ENCODE measurements around the gene CDKAL1. TPM values are rescaled to one million over a fixed set of nuclear protein-coding genes. Genes with fewer than 3 reads are reported as not detected.

Gene CDKAL1
- total RNA-seq, 1 experiment from 2014 or later, result 20.6 TPM

DNA sequence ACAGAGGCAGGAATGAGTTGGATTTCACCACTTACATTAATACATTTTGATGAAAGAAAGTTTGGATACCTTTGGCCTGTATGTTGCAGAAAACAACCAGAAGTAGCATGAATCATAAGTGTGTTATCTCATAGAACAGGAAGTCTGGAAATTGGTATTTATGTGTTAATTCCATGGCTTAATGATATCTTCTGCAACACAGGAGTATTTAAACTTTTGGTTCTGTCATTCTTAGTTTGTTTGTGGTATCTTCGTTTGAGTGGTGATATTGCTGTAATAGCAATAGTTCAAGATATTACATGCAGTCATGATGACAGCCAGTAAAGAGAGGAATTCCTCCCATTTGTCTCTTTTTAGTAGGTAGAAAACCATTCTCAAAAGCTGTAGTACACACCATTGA, 177.3 kb downstream of the CDKAL1 start:
- POLR2A ChIA-PET, result no interaction called here

DNA sequence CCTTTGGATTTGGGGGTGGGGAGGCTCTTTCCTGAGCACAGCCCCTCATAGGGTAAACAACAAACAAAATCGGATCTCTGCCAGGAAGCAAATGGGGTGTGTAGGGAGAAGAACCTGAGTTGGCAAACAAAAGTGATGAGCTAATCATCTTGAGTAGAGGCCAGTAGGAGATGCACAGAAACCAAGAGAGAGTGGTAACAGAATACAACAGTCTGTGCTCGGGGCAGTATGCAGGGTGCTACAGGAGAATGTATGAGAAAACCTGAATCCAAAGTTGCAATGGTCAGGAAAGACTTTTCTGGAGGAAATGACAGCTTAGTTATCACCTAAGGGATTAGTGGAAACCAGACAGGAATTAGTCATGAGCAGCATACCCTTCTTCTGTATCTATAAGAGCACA, 177.8 kb downstream of the CDKAL1 start:
- POLR2A ChIA-PET, result no interaction called here

More for the DNA sequence above, 177.3 kb downstream of the CDKAL1 start:
- CTCF ChIA-PET, result no interaction called here
- H3K36me3 Mint-ChIP-seq, result no peaks in the 10 kb centered on the region
- H3K27me3 Mint-ChIP-seq (ENCODE audit: low read depth), result no peaks in the 10 kb centered on the region
- no peak overlapping the region for H3K4me3 Mint-ChIP-seq
- H3K27ac Mint-ChIP-seq, result no peak overlapping the region
- no peak for ATAC-seq
- no peak for DNase-seq (ENCODE audit: low spot score)
- no peaks in the 10 kb centered on the region for H3K9me3 Mint-ChIP-seq
- peaks cover 21% of the 10 kb centered on the region for H3K4me1 Mint-ChIP-seq
- TF ChIP-seq FOXP1 (CRISPR knock-in tag; IDR thresholded peaks at IDR 0.05; ENCODE audit: borderline replicate concordance) (no peak), ZNF219 (CRISPR knock-in tag; IDR thresholded peaks at IDR 0.05; ENCODE audit: borderline replicate concordance) (no peak), GRHL2 (CRISPR knock-in tag; IDR thresholded peaks at IDR 0.05; ENCODE audit: insufficient replicate concordance, severe bottlenecking) (no peak)
- TF ChIP-seq, protein P1, sequence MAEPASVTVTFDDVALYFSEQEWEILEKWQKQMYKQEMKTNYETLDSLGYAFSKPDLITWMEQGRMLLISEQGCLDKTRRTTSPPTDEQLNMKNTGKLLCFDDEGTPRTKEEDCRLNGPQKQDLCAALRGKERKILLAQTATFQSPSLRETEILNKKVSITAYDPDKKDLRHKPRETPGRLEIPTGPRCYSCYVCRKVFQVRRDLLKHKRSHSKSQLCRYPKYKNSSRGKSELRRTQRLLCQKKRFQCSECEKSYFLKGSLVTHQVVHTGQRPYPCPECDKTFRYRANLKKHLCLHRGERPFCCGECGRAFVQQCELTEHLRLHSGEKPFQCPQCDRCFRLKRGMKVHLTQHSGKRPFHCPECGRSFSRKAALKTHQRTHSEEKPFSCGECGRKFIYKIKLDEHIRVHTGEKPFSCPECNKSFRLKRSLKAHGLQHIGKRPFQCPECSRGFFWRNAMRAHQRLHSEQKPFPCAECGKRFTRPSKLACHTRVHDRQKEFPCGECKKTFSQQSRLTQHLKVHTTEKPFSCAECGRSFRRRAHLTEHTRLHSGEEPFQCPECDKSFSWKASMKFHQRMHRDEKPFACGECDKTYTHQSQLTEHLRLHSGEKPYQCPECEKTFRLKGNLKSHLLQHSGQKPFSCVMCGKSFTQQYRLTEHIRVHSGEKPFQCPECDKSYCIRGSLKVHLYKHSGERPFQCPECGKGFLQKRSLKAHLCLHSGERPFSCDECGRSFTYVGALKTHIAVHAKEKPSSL (CRISPR knock-in tag; conservative IDR thresholded peaks at IDR 0.05), result no peak

More for the DNA sequence above, 177.8 kb downstream of the CDKAL1 start:
- H3K4me3 Mint-ChIP-seq, result no peak overlapping the region
- TF ChIP-seq NFYB (CRISPR knock-in tag; conservative IDR thresholded peaks at IDR 0.05; ENCODE audit: low read depth) (no peak), TCF7 (CRISPR knock-in tag; IDR thresholded peaks at IDR 0.05; ENCODE audit: low read depth) (no peak), ZBTB21 (CRISPR knock-in tag; IDR thresholded peaks at IDR 0.05; ENCODE audit: borderline replicate concordance) (no peak), EMX1 (CRISPR knock-in tag; IDR thresholded peaks at IDR 0.05) (no peak), GABPB1 (CRISPR knock-in tag; IDR thresholded peaks at IDR 0.05) (no peak), ZNF232 (CRISPR knock-in tag; IDR thresholded peaks at IDR 0.05) (no peak), SMAD4 (CRISPR knock-in tag; IDR thresholded peaks at IDR 0.05) (no peak), ESRRA (CRISPR knock-in tag; IDR thresholded peaks at IDR 0.05; ENCODE audit: borderline replicate concordance) (no peak), SOX15 (CRISPR knock-in tag; IDR thresholded peaks at IDR 0.05) (no peak)
- TF ChIP-seq, protein P2, sequence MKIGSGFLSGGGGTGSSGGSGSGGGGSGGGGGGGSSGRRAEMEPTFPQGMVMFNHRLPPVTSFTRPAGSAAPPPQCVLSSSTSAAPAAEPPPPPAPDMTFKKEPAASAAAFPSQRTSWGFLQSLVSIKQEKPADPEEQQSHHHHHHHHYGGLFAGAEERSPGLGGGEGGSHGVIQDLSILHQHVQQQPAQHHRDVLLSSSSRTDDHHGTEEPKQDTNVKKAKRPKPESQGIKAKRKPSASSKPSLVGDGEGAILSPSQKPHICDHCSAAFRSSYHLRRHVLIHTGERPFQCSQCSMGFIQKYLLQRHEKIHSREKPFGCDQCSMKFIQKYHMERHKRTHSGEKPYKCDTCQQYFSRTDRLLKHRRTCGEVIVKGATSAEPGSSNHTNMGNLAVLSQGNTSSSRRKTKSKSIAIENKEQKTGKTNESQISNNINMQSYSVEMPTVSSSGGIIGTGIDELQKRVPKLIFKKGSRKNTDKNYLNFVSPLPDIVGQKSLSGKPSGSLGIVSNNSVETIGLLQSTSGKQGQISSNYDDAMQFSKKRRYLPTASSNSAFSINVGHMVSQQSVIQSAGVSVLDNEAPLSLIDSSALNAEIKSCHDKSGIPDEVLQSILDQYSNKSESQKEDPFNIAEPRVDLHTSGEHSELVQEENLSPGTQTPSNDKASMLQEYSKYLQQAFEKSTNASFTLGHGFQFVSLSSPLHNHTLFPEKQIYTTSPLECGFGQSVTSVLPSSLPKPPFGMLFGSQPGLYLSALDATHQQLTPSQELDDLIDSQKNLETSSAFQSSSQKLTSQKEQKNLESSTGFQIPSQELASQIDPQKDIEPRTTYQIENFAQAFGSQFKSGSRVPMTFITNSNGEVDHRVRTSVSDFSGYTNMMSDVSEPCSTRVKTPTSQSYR (CRISPR knock-in tag; IDR thresholded peaks at IDR 0.05), result no peak
- TF ChIP-seq, protein P3, sequence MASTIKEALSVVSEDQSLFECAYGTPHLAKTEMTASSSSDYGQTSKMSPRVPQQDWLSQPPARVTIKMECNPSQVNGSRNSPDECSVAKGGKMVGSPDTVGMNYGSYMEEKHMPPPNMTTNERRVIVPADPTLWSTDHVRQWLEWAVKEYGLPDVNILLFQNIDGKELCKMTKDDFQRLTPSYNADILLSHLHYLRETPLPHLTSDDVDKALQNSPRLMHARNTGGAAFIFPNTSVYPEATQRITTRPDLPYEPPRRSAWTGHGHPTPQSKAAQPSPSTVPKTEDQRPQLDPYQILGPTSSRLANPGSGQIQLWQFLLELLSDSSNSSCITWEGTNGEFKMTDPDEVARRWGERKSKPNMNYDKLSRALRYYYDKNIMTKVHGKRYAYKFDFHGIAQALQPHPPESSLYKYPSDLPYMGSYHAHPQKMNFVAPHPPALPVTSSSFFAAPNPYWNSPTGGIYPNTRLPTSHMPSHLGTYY (CRISPR knock-in tag; IDR thresholded peaks at IDR 0.05), result no peak
- TF ChIP-seq, protein P4, sequence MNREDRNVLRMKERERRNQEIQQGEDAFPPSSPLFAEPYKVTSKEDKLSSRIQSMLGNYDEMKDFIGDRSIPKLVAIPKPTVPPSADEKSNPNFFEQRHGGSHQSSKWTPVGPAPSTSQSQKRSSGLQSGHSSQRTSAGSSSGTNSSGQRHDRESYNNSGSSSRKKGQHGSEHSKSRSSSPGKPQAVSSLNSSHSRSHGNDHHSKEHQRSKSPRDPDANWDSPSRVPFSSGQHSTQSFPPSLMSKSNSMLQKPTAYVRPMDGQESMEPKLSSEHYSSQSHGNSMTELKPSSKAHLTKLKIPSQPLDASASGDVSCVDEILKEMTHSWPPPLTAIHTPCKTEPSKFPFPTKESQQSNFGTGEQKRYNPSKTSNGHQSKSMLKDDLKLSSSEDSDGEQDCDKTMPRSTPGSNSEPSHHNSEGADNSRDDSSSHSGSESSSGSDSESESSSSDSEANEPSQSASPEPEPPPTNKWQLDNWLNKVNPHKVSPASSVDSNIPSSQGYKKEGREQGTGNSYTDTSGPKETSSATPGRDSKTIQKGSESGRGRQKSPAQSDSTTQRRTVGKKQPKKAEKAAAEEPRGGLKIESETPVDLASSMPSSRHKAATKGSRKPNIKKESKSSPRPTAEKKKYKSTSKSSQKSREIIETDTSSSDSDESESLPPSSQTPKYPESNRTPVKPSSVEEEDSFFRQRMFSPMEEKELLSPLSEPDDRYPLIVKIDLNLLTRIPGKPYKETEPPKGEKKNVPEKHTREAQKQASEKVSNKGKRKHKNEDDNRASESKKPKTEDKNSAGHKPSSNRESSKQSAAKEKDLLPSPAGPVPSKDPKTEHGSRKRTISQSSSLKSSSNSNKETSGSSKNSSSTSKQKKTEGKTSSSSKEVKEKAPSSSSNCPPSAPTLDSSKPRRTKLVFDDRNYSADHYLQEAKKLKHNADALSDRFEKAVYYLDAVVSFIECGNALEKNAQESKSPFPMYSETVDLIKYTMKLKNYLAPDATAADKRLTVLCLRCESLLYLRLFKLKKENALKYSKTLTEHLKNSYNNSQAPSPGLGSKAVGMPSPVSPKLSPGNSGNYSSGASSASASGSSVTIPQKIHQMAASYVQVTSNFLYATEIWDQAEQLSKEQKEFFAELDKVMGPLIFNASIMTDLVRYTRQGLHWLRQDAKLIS (CRISPR knock-in tag; IDR thresholded peaks at IDR 0.05; ENCODE audit: borderline replicate concordance), result no peak
- TF ChIP-seq, protein P5, sequence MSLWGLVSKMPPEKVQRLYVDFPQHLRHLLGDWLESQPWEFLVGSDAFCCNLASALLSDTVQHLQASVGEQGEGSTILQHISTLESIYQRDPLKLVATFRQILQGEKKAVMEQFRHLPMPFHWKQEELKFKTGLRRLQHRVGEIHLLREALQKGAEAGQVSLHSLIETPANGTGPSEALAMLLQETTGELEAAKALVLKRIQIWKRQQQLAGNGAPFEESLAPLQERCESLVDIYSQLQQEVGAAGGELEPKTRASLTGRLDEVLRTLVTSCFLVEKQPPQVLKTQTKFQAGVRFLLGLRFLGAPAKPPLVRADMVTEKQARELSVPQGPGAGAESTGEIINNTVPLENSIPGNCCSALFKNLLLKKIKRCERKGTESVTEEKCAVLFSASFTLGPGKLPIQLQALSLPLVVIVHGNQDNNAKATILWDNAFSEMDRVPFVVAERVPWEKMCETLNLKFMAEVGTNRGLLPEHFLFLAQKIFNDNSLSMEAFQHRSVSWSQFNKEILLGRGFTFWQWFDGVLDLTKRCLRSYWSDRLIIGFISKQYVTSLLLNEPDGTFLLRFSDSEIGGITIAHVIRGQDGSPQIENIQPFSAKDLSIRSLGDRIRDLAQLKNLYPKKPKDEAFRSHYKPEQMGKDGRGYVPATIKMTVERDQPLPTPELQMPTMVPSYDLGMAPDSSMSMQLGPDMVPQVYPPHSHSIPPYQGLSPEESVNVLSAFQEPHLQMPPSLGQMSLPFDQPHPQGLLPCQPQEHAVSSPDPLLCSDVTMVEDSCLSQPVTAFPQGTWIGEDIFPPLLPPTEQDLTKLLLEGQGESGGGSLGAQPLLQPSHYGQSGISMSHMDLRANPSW (CRISPR knock-in tag; conservative IDR thresholded peaks at IDR 0.05; ENCODE audit: low read depth), result no peak
- TF ChIP-seq, protein P6, sequence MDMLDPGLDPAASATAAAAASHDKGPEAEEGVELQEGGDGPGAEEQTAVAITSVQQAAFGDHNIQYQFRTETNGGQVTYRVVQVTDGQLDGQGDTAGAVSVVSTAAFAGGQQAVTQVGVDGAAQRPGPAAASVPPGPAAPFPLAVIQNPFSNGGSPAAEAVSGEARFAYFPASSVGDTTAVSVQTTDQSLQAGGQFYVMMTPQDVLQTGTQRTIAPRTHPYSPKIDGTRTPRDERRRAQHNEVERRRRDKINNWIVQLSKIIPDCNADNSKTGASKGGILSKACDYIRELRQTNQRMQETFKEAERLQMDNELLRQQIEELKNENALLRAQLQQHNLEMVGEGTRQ (CRISPR knock-in tag; IDR thresholded peaks at IDR 0.05), result no peak
- H3K27me3 Mint-ChIP-seq (ENCODE audit: low read depth), result no peaks in the 10 kb centered on the region
- DNase-seq (ENCODE audit: low spot score) (no peak), ATAC-seq (no peak; the same call in 1 of the 2 replicates)
- CTCF ChIA-PET, result interaction anchor here (1.2 kb wide), 1 partner anchor 148 kb away, joined by 3 read pairs; no protein-coding TSS in a partner anchor
- peak overlapping the region; percentile 13; the same call in 1 of the 2 replicates for H3K27ac Mint-ChIP-seq
- no peaks in the 10 kb centered on the region for H3K36me3 Mint-ChIP-seq
- peaks cover 19% of the 10 kb centered on the region for H3K4me1 Mint-ChIP-seq
- no peaks in the 10 kb centered on the region for H3K9me3 Mint-ChIP-seq
